Measurements from ENCODE around the gene SPRN.
"Not testable (repeated sequence)": the region's sequence is repeated elsewhere in the genome, so short reads cannot be mapped to it uniquely, and the experiment has no call there.

SPRN gene, protein sequence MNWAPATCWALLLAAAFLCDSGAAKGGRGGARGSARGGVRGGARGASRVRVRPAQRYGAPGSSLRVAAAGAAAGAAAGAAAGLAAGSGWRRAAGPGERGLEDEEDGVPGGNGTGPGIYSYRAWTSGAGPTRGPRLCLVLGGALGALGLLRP

DNA sequence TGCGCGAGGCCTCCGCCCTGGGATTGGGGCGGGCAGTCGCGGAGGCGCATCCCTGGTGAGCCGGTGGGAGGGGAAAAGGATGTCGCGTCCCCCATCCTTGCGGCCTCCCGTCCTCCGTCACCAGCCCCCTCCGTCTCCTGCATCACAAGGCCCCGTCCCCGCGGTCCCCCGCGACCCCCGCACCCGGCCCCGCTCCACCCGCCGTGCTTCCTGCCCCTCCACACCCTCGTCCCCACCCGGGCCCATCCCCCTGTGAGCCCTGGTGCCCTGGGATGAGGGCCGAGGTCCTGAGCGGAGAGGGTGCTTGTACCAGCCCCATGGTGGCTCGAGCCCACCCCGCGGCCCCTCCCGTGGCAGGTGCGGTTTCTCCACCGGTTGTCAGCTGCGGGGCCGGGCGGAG, at the start of gene SPRN:
TSS of gene SPRN (minus strand) at position 25 of the 400 bp plus-strand sequence. CDS start 944 bp downstream, outside the sequence.
- DNase-seq (ENCODE audit: low read depth in 2 of 2): not testable (repeated sequence)

DNA sequence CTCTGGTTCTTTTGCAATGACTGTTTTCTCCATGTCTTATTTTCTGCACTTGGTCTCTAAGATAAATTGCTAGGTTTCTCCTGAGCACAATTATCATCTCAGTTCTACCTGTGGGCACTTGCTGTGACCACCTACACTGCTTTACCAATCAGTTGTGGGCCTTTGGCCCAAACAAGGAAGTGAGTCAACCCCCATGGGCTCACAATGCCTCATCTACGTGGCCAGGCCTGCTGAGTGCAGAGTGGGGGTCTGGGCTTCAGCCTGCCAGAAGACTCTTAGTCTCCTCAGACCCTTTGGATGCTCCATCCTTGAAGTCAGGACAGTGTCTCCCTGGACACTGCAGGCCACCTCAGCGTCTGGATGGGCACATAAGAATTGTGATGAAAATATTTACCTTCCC, 49.6 kb upstream of the SPRN start:
- no peak for DNase-seq (ENCODE audit: low read depth in 2 of 2)

GRCh38 chr10:133473270-133473669, 48.8 kb upstream of the SPRN start:
- DNase-seq (ENCODE audit: low read depth in 2 of 2): no peak

GRCh38 chr10:133471300-133472109, 47.1 kb upstream of the SPRN start:
- no peak for DNase-seq (ENCODE audit: low read depth in 2 of 2)

DNA sequence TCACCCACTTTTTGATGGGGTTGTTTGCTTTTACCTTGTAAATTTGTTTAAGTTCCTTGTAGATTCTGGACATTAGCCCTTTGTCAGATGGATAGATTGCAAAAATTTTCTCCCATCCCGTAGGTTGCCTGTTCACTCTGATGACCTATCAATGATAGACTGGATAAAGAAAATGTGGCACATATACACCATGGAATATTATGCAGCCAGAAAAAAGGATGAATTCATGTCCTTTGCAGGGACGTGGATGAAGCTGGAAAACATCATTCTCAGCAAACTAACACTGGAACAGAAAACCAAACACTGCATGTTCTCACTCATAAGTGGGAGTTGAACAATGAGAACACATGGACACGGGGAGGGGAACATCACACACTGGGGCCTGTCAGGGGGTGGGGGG, 44.8 kb upstream of the SPRN start:
- DNase-seq (ENCODE audit: low read depth in 2 of 2): not testable (repeated sequence)

DNA sequence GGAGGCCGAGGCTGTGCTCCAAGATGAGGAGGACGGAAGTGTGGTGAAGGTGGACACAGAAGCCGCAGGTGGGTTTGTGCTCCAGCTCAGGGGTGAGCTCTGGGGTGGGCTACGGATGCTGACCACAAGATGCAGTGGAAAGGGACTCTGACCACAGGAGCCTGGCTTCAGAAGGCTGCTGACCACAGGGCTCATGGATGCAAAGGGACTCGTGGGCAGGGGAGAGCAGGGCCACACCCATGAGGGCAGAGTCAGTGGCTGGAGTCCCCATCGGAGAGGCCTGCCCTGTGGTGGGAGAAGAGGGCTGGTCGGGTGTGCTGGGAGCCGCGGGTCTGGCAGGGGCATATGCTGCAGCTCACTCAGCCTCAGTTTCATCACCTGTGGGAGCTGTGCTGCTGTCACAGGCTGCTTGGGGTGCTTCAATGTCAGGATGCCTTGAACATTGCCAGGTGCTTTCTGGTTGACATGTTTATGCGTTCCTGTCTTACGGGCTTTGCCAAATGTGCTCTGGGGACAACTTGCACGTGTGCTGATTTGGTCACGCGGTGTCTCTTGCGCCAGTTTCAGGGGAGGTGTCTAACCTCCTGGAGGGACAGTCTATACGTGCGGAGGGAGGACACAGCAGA, 43.0 kb upstream of the SPRN start:
- DNase-seq (ENCODE audit: low read depth in 2 of 2): no peak

DNA sequence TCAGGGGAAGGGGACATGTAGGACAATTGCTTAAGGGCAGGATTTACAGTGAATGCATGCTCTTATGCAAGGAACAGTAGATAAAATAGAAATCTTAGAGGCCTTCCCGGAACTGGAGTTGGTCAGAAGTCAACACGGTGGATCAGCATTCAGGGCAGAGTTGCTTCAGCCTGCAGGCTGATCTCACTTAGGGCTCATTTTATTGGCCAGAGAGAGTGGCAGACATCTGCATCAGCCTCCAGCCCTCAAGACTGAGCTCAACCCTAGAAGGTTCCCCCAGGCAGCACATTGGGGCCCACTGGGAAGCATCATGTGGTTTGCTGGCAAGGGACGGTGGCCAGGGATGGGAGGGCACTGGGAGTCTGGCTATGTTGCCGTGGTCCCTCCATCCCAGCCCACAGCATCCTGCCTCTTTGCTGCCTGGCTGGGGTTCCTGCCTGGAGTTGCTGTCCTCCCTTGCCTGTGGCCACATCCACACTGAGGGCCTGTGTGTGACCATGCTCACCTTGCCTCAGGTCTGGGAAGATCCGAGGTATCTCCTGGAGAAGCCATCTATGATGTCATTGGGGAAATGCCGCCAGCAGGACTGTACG, 42.4 kb upstream of the SPRN start:
- no peak for DNase-seq (ENCODE audit: low read depth in 2 of 2)

GRCh38 chr10:133465950-133466474, 41.6 kb upstream of the SPRN start:
- no peak for DNase-seq (ENCODE audit: low read depth in 2 of 2)

DNA sequence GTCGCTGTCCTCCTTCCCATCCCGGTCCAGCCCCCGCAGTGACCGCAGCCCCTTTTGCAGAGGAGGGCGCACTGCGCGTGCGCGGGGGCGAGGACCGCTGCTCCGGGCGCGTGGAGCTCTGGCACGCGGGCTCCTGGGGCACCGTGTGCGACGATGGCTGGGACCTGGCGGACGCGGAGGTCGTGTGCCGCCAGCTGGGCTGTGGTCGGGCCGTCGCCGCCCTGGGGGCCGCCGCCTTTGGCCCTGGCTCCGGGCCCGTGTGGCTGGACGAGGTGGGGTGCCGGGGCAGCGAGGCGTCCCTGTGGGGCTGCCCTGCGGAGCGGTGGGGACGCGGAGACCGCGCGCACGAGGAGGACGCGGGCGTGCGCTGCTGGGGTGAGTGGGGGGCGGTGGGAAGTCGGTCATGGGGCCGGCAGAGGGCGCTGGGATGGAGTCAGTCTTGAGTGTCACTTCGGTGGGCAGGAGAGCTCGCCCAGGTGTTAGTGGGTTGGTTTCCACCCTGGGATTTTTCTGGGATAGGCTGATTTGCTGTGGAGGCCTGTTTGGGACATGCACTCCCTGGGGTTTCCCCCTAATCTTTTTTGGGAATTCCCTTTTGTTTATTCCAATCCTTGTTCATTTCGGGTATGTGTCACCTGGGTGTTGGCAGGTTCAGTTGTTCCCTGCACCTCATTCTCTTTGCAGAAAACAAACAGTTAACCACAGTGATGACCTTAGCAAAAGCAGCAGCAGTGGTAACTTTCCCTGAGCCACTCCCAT, 40.9 kb upstream of the SPRN start:
- DNase-seq (ENCODE audit: low read depth in 2 of 2): no peak

DNA sequence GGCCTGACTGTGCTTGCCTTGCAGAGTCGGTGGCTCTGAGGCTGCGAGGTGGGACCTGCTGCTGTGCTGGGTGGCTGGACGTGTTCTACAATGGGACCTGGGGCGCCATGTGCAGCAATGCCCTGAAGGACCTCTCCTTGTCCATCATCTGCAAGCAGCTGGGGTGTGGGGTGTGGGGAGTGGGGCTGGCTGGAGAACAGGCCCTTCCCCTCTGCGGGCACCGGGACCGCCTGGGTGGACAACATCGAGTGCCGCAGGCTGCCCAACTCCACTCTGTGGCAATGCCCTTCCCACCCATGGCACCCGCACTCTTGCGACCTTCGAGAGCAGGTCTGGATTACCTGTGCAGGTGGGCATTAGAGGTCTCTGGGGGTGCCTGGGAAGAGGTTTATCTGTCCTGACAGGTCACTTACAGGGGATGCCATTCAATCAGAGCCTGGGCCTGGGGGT, 40.2 kb upstream of the SPRN start:
- DNase-seq (ENCODE audit: low read depth in 2 of 2): no peak

DNA sequence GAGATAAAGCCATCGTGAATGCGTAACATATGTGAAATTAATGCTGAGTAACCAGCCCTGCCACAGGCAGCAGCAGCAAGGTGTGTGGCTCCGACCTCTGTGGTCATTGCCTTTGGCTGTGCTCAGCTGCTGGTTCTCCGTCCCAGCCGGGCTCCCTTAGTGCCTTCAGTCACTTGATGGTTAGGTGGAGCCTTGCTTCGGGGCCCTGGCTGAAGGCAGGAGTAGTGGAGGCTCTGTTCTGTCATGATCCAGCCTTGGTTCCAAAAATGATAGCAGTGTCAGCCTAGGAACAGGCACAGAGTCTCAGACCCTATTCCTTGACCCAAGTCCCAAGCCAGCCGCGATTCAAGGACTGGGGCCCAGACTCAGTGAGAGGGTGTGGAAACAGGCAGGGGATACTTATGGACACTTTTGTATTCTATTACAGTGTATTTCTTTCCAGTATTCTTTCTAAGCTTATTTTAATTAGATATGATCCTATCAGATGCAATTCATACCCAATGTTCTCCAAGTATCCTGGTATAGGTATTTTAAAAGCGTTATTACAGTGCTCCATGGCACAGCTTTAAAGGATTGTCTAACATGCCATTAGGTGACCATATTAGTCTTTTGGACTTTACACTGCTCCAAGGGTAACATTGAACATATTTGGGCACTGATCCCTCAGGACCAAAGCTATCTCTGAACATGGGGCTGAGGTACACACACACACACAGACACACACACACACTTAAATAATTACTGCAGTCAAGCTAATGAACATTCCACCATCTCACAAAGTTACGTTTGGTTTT, 38.3 kb upstream of the SPRN start:
- DNase-seq (ENCODE audit: low read depth in 2 of 2): no peak

- no peak for DNase-seq (ENCODE audit: low read depth in 2 of 2)
These were observed 37.4 kb upstream of the SPRN start for GRCh38 chr10:133461841-133462240.

DNA sequence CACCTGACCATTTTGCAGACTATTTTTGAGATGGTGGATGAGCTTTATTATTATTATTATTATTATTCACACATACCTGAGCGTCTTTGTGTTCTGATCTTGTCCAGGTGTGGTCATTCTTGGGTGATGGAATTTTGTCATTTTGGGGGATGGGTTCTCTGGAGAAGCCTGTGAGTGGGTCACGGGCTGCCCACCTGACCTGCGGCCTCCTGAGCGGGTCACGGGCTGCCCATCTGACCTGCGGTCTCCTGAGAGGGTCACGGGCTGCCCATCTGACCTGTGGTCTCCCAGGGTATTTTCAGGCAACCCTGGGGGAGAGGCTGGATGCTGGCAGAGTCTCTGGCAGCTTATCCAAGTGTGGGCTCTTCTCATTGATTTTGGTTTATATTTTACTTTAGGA, 36.6 kb upstream of the SPRN start:
- no peak for DNase-seq (ENCODE audit: low read depth in 2 of 2)

GRCh38 chr10:133460208-133460769, 35.9 kb upstream of the SPRN start:
- DNase-seq (ENCODE audit: low read depth in 2 of 2): no peak

- no peak for DNase-seq (ENCODE audit: low read depth in 2 of 2)
These were observed 35.2 kb upstream of the SPRN start for GRCh38 chr10:133459454-133460207.

DNA sequence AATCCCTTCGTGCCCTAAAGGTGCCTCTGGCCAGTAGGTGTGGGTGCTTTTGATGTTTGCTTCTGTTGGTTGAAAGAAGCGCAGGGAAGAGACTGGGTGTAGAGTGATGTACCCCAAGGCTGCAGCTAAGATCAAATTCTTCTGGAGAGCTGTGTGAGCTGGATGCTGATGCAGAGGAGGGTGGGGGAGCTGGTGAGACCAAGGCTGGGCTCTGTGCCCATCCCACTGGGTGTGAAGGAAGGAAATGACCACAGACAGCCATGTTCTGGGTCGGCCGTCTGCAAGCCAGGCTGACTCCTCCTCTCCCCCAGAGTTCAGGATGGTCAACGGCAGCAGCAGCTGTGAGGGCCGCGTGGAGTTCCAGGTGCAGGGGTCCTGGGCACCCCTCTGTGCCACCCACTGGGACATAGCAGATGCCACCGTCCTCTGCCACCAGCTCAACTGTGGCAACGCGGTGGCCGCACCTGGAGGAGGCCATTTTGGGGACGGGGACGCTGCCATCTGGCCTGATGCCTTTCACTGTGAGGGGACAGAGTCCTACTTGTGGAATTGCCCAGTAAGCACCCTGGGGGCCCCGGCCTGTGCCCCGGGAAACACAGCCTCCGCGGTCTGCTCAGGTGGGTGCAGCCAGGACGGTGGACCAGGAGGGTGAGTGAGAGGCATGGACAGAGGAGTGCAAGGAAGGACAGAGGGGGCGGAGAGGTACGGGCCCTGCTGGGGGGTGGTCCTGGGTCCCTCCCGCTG, 34.5 kb upstream of the SPRN start:
- no peak for DNase-seq (ENCODE audit: low read depth in 2 of 2)

DNA sequence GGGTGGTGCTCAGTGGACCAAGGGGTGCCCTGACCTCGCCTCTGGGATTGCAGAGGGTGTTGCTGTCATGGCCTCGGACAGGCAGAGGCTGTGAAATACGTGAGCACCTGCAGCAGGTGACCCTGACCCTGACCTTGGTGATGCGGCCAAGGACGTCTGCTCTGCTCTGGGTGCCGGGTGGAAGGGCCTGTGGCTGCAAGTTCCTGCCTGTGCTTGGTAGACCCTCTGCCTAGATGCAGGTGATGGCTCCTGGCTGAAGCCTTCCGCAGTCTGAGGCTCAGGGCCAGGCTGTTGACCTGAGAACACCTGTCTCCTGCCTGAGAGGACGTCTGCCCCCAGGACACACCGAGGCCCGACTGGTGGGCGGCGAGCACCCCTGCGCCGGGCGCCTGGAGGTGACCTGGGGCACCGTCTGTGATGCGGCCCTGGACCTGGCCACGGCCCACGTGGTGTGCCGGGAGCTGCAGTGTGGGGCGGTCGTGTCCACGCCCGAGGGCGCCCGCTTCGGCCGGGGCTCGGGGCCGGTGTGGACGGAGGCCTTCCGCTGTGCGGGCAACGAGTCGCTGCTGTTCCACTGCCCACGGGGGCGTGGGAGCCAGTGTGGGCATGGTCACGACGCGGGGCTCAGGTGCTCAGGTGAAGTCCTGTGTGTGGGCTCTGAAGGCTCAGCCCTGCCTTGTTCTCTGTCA, 33.7 kb upstream of the SPRN start:
- no peak for DNase-seq (ENCODE audit: low read depth in 2 of 2)

DNA sequence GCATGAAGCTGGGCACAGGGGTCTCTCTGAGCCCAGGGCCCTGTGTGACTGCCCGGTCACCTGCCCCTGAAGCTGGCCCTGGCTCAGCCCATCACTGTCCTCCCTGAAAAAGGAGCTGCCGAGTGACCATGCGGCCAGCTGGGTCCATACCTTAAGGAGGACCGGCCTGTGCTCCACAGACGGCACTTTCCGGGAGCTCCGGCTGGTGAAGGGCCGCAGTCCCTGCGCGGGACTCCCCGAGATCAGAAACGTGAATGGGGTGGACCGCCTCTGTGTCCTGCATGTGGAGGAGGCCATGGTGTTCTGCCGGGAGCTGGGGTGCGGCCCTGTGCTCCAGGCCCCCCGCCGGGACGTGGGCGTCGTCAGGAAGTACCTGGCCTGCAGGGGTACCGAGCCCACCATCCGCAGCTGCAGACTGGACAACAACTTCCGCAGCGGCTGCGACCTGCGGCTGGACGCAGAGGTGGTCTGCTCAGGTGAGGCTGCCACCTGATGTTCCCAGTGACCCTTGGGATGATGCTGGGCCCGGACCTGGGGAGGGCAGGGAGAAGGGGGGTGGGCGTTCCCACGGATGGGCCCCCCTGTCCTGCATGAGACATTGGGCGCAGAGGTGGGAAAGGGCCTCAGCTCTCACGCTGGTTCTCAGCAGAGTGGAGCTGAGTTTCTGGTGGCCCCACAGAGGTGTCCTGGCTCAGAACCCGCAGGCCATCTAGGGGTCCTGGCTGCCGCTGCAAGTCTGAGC, 32.8 kb upstream of the SPRN start:
- no peak for DNase-seq (ENCODE audit: low read depth in 2 of 2)
